PC-9 (cell line): Measurements from ENCODE around the gene EMX2. TPM values are rescaled to one million over a fixed set of nuclear protein-coding genes. Genes with fewer than 3 reads are reported as not detected.

ENCODE experiments used
- BruUV-seq: library from RNA; stranded (reverse); fragments of 400-500 nt; replicated peaks from 2 replicates; lab custom pipeline; 2021; lab: Mats Ljungman, UMichigan
- CTCF ChIA-PET: fragments of 300-600 bp; sonication (Branson Sonifier 250); formaldehyde crosslinking; loops from one replicate; lab custom pipeline; 2022; ENCODE audit warnings: antibody characterized with exemption; lab: Charles Lee
- POLR2A ChIA-PET: fragments of 300-600 bp; sonication (Branson Sonifier 250); formaldehyde crosslinking; loops from one replicate; lab custom pipeline; 2022; ENCODE audit warnings: antibody characterized with exemption; ENCODE audit not compliant: unreplicated experiment; lab: Charles Lee
- DNase-seq, 2 experiments: peaks; one replicate each; pipeline versions ENCODE4 v3.0.0 to v3.0.0-alpha.2; 2015 to 2022; ENCODE audit warnings: mixed read lengths in 1 of 2
- H2AFZ ChIP-seq: fragments of 200-600 bp; sonication (generic); 2 replicates; pipeline ENCODE4 v1.8.1; 2017; ENCODE audit warnings: antibody characterized with exemption
- H3F3A ChIP-seq: fragments of 200-600 bp; sonication (generic); 2 replicates; pipeline ENCODE4 v1.8.1; 2017; ENCODE audit warnings: antibody characterized with exemption, mild to moderate bottlenecking, low read depth; ENCODE audit not compliant: insufficient read depth
- H3K27ac ChIP-seq: fragments of 200-600 bp; sonication (generic); 2 replicates; pipeline ENCODE4 v1.6.1; 2016; ENCODE audit warnings: mixed run types
- H3K27me3 ChIP-seq: fragments of 200-600 bp; sonication (generic); 2 replicates; pipeline ENCODE4 v1.6.1; 2016; ENCODE audit warnings: low read depth, mixed run types; ENCODE audit not compliant: insufficient read depth
- H3K36me3 ChIP-seq: fragments of 200-600 bp; sonication (generic); 2 replicates; pipeline ENCODE4 v1.6.1; 2016; ENCODE audit warnings: low read depth, mixed run types
- H3K4me1 ChIP-seq: fragments of 200-600 bp; sonication (generic); replicated peaks from 2 replicates; pipeline ENCODE4 v1.6.1; 2016; ENCODE audit warnings: mixed run types; ENCODE audit not compliant: insufficient read depth
- H3K4me2 ChIP-seq: fragments of 200-600 bp; sonication (generic); 2 replicates; pipeline ENCODE4 v1.6.1; 2017; ENCODE audit warnings: mixed run types
- H3K4me3 ChIP-seq: fragments of 200-600 bp; sonication (generic); 2 replicates; pipeline ENCODE4 v1.6.1; 2016; ENCODE audit warnings: mixed run types
- H3K79me2 ChIP-seq: fragments of 200-600 bp; sonication (generic); 2 replicates; pipeline ENCODE4 v1.6.1; 2017; ENCODE audit warnings: low read depth, mixed run types
- H3K9me2 ChIP-seq: fragments of 200-600 bp; sonication (generic); 2 replicates; pipeline ENCODE4 v1.8.1; 2017; ENCODE audit warnings: mild to moderate bottlenecking; ENCODE audit not compliant: insufficient read depth
- H3K9me3 ChIP-seq: fragments of 200-600 bp; sonication (generic); 2 replicates; pipeline ENCODE4 v1.8.1; 2016; ENCODE audit warnings: low read depth; ENCODE audit not compliant: insufficient read depth
- H4K20me1 ChIP-seq: fragments of 200-600 bp; sonication (generic); 2 replicates; pipeline ENCODE4 v1.8.1; 2017; ENCODE audit not compliant: insufficient read depth
- CTCF ChIP-seq: fragments of 200-600 bp; sonication (generic); conservative IDR thresholded peaks from 2 replicates; pipeline ENCODE4 v1.6.1; 2017; ENCODE audit warnings: mixed run types, antibody characterized with exemption, mild to moderate bottlenecking, moderate library complexity
- EZH2 ChIP-seq: fragments of 200-600 bp; sonication (generic); IDR thresholded peaks from 2 replicates; pipeline ENCODE4 v1.8.0; 2017; ENCODE audit warnings: antibody characterized with exemption, low read depth
- intact Hi-C: fragments of 100-400 bp; cut with micrococcal nuclease; formaldehyde crosslinking; loops from one replicate; pipeline ENCODE4 v1.10.0; 2022; ENCODE audit not compliant: unreplicated experiment
- total RNA-seq: library from RNA; stranded (reverse); gene quantifications from 2 replicates; pipeline ENCODE4 v1.2.3, GENCODE V29; 2021

Gene EMX2
- total RNA-seq, 1 experiment from 2014 or later, result not detected

- Histone ChIP-seq H3K36me3 (no peaks in the 10 kb centered on the region), H3K27me3 (peaks cover 31% of the 10 kb centered on the region; the same call in 1 of the 2 replicates), H3K4me1 (no peaks in the 10 kb centered on the region), H3K27ac (no peak overlapping the region), H3K79me2 (no peaks in the 10 kb centered on the region), H3K9me3 (no peaks in the 10 kb centered on the region), H3K4me3 (no peak overlapping the region), H2AFZ (no peak overlapping the region), H3K4me2 (no peak overlapping the region), H3F3A (no peaks in the 10 kb centered on the region), H3K9me2 (no peaks in the 10 kb centered on the region), H4K20me1 (no peaks in the 10 kb centered on the region)
- intact Hi-C loops, result no loop called here
- no peak for DNase-seq
- ChIA-PET CTCF (no interaction called here), POLR2A (no interaction called here)
- BruUV-seq, result no TSS peak
- TF ChIP-seq CTCF, result no peak
- no peak for TF ChIP-seq EZH2
Observed at GRCh38 chr10:117546581-117547015, 4.1 kb downstream of the EMX2 start.

DNA sequence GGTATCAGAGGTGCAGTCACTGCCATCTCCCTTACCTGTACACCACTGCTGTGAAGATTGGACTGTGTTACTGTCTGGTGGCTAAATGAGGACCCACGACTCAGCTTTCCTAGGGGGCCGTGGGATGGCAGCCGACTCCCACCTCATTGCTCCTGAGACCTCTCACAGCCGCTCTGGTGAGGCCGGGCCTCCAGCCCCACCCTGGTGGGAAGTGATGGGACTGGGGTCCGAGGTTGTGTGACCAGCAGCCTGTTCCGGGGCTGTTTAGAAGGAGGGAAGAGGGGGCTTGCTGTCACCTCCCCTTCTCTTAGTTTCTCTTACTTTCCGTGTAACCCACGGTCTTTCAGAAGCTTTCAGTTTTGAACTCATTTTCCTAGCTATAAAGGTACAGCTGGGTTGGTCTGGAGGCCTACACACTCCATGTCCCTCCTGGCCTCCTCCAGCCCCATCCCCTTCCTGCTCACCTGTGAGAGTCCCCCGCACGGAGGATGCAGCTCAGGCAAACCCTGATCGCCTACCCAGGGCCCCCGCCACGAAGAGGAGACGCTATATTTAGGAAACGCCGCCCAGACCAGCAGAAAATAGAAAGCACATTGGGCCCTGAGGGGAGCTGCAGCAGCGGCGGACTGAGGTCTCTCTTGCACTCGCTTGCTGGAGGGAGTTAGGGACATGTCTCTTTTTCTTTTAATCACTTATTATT, 4.6 kb downstream of the EMX2 start:
- BruUV-seq, result no TSS peak
- Histone ChIP-seq H3F3A (no peaks in the 10 kb centered on the region), H3K36me3 (no peaks in the 10 kb centered on the region), H3K27me3 (peaks cover 31% of the 10 kb centered on the region; the same call in 1 of the 2 replicates), H3K4me2 (no peak overlapping the region), H3K27ac (no peak overlapping the region), H3K4me1 (no peaks in the 10 kb centered on the region), H3K4me3 (no peak overlapping the region), H3K9me2 (no peaks in the 10 kb centered on the region), H3K79me2 (no peaks in the 10 kb centered on the region), H3K9me3 (no peaks in the 10 kb centered on the region), H4K20me1 (no peaks in the 10 kb centered on the region), H2AFZ (no peak overlapping the region)
- POLR2A ChIA-PET, result no interaction called here
- intact Hi-C loops, result no loop called here
- no peak for DNase-seq
- TF ChIP-seq EZH2, result no peak
- no peak for TF ChIP-seq CTCF
- CTCF ChIA-PET, result no interaction called here

- Histone ChIP-seq H3F3A (no peaks in the 10 kb centered on the region), H2AFZ (no peak overlapping the region), H3K9me3 (no peaks in the 10 kb centered on the region), H3K4me3 (no peak overlapping the region), H3K4me1 (no peaks in the 10 kb centered on the region), H3K36me3 (no peaks in the 10 kb centered on the region), H4K20me1 (no peaks in the 10 kb centered on the region), H3K79me2 (no peaks in the 10 kb centered on the region), H3K9me2 (no peaks in the 10 kb centered on the region), H3K4me2 (no peak overlapping the region), H3K27ac (no peak overlapping the region), H3K27me3 (peaks cover 38% of the 10 kb centered on the region; the same call in 1 of the 2 replicates)
- ChIA-PET POLR2A (no interaction called here), CTCF (no interaction called here)
- intact Hi-C loops, result no loop called here
- BruUV-seq, result no TSS peak
- no peak for DNase-seq
- no peak for TF ChIP-seq EZH2
- no peak for TF ChIP-seq CTCF
Observed at GRCh38 chr10:117547716-117548668, 5.4 kb downstream of the EMX2 start.
